Upper lobe of left lung (tissue), 4 donors: ENCODE data around the gene CNTNAP2.

Source experiments
- EP300 ChIP-seq, 4 donors: sonication (generic); formaldehyde crosslinking; IDR thresholded peaks; one replicate each; pipeline ENCODE4 v1.5.1; 2017; ENCODE audit warnings: antibody characterized with exemption in 4 of 4, control low read depth in 2 of 4
- POLR2A ChIP-seq, 4 donors: fragments of 450-650 bp; IDR thresholded peaks; one replicate each; pipeline ENCODE4 v1.5.1; 2016 to 2017; ENCODE audit warnings: antibody characterized with exemption in 4 of 4, mild to moderate bottlenecking in 2 of 4
- POLR2AphosphoS5 ChIP-seq, 2 donors: sonication (generic); formaldehyde crosslinking; IDR thresholded peaks; one replicate each; pipeline ENCODE4 v1.5.1; 2017; ENCODE audit warnings: antibody characterized with exemption in 2 of 2
- TF ChIP-seq, protein P1 (sequence below), 6 experiments: fragments of 450-650 bp in 4 of 6; fragments of 200-600 bp in 2 of 6; sonication (generic) in 2 of 6; IDR thresholded peaks; one replicate each; pipeline ENCODE4 v1.5.1; 2016 to 2019; ENCODE audit warnings: antibody characterized with exemption in 6 of 6

DNA sequence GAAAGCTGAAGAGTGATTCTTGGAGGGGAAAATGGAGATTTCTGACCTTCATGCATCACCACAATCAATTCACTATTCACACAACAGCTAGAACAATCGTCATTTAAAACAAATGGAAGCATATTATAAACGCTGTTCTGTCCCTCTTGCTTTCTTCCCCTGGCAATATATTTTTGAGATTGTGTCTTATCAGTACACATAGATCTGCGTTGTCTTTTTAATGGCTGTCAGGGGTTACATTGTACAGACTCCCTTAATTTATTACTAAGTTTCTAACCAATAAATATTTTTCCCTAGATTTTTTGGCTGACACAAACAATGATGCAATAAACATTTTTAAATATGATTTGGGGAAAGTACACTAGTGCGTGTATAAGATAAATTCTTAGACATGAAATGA is 1358.3 kb downstream of the CNTNAP2 start:
- TF ChIP-seq, protein P1, sequence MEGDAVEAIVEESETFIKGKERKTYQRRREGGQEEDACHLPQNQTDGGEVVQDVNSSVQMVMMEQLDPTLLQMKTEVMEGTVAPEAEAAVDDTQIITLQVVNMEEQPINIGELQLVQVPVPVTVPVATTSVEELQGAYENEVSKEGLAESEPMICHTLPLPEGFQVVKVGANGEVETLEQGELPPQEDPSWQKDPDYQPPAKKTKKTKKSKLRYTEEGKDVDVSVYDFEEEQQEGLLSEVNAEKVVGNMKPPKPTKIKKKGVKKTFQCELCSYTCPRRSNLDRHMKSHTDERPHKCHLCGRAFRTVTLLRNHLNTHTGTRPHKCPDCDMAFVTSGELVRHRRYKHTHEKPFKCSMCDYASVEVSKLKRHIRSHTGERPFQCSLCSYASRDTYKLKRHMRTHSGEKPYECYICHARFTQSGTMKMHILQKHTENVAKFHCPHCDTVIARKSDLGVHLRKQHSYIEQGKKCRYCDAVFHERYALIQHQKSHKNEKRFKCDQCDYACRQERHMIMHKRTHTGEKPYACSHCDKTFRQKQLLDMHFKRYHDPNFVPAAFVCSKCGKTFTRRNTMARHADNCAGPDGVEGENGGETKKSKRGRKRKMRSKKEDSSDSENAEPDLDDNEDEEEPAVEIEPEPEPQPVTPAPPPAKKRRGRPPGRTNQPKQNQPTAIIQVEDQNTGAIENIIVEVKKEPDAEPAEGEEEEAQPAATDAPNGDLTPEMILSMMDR (IDR thresholded peaks at IDR 0.05), result no peak
- TF ChIP-seq POLR2A (IDR thresholded peaks at IDR 0.05) (no peak), EP300 (IDR thresholded peaks at IDR 0.05) (no peak), POLR2AphosphoS5 (IDR thresholded peaks at IDR 0.05) (no peak)
